ENCODE data around the gene ADAMTSL1.
"Not testable (repeated sequence)": the region's sequence is repeated elsewhere in the genome, so short reads cannot be mapped to it uniquely, and the experiment has no call there.

ADAMTSL1 gene

DNA sequence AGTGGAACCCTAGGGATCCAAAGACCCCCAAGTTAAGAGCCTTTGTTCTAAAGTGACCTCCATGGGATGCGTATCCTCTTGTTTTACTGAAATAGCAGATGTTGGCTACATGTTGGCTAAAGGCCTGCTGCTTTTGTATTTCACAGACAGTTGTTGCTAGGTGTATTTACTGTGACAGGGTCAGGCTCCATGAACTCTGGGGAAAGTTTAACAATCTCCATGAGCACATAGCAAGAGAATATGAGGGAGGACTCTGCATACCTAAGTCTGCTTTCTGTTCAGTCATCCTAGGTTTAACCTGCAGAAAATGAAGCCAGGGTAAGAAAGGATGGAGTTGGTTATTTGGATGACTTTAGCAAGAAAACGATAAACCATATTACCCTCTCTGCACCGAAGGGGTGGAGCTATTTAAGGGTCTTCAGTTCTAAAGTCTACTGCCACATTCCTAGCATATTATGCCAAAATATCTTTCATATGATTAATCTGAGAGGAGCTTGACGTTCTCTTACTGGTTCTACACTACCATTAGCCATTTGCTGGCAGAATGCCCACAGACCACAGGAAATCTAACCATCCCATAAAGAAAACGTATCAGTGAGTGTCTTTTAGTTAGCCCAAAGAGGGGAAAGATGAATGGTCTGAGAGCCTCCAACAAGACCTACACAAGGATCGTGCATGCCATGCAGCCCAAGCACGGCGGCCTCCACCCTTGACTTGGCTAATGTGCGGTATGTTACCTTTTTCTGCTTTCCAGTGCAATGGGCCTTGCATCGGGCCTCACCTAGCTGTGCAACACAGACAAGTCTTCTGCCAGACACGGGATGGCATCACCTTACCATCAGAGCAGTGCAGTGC, 431.3 kb downstream of the ADAMTSL1 start:
- no peak for DNase-seq (ENCODE audit: low spot score)

DNA sequence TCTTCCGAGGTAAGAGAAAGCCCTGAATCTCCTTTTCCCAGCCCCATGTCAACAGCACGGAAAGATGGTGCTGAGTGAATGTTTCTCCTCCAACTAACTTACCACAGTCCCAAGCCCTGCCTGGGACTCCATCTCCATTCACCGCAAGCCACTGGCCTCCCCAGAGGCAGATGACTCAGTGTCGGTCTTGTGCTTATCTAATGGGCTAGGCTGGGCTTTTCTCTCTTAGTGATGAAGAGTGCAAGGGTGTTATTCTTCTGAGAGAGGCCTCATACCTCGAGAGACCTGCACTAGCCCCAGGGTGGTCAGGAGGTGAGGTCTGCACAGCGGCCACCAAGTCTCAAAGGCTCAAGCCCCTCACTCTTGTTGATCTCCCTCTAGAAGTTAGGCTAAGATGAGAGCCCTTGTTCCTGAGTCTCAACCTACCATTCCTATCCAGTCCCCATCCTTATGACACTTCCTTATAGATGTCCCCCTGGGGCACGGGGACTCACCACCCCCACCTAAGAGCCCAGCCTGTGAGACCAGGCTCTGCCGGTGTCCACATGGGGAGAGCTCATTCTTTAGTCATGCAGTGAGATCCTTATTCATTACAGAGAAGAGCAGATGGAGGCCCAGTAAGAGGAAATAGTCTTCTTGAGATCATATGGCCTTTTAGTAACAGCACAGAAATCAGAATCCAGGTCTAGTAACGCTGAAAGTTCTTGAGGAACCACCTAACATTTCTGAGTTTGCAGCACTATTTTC, 432.1 kb downstream of the ADAMTSL1 start:
- DNase-seq (ENCODE audit: low spot score): no peak

- no peak for DNase-seq (ENCODE audit: low spot score)
These were observed 432.9 kb downstream of the ADAMTSL1 start for GRCh38 chr9:18906656-18907395.

GRCh38 chr9:18907927-18908625, 434.1 kb downstream of the ADAMTSL1 start:
- no peak for DNase-seq (ENCODE audit: low spot score)

DNA sequence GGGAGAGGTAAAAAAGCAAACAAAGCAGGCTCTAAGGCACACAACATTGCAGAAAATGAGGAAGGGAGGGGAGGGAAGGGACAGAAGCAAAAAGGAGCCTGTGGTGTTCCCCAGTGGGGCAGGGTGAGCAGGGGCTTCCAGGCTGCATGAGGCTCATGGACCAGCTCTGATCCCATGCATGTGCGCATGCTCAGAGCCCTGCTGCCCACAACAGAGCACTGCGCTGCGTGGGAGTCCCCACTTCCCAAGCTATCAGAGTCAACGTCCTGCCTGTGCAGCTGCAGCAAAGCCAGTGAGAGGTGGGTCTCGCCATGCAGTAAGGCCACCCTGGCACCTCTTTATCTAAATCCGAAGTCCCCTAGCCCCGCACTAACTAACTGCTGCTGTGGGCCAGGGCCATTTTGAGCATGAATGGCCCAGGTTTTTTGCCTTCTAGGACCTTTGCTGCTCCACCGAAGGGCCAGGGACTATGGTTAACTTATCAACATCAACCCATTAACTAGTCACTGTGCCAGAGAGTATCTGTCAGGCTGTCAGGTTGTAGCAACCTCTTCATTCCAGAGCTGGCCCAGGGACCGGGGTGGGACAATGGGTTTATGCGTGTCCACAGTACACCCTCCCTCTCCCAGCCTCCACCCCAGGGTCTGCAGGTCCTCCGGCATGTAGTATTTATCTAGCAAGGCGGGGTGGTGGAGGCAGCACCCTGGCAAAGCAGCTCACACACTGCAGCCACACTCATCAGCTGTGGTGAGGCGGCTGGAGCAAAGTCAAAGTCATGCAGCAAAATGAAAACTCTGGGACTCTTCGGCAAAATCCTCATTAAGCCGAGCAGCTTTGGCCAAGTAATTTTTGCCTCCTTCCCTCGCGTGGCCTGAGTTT, 435.4 kb downstream of the ADAMTSL1 start:
- DNase-seq (ENCODE audit: low spot score): no peak

GRCh38 chr9:18910435-18910834, 436.5 kb downstream of the ADAMTSL1 start:
- DNase-seq (ENCODE audit: low spot score): no peak

GRCh38 chr9:18910916-18911315, 437.0 kb downstream of the ADAMTSL1 start:
- DNase-seq (ENCODE audit: low spot score): no peak

- no peak for DNase-seq (ENCODE audit: low spot score)
These were observed 437.9 kb downstream of the ADAMTSL1 start for GRCh38 chr9:18911714-18912342.

DNA sequence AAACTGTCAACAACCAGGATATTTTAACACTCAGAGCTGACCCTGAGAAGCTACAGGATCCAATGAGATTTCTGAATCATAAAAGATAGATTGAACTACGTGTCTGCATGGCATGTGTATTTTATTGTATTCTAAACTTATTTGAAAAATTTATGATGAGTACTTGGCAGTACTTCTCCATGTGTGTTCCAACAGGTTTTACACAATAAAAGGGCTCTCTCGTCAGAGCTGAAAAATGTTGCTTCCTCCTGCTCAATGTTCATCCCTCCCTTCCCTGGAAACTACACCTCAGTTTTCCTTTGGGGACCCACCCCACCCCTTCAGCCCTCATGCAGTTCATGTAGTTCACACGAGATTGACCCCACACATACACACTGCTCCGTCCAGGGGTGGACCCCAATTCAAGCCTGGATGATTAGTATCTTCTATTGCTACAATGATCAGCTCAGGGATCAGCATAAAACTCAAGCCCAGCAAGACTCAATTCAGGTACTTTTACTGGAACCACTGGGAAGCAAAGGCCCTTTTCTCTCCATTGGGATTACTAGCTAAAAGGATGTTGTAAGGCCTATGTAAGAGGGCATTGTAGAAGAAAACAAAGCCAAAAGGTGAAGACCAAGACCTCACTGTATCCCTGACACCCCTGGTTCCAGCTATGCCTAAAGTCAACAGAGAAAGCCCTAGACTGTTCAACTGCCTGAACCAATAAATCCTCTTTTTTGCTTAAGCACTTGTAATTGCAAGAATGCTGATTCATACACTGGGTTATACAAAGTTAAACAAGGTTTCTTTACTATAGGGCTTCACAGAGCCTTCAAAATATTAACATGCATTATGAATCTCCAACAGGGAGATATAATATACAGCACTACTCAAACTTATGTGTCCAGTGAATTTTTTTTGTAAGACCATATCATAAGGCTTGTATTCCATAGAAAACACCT, 446.5 kb downstream of the ADAMTSL1 start:
- DNase-seq (ENCODE audit: low spot score): no peak

- DNase-seq (ENCODE audit: low spot score): no peak
These were observed 447.6 kb downstream of the ADAMTSL1 start for GRCh38 chr9:18921366-18922075.

DNA sequence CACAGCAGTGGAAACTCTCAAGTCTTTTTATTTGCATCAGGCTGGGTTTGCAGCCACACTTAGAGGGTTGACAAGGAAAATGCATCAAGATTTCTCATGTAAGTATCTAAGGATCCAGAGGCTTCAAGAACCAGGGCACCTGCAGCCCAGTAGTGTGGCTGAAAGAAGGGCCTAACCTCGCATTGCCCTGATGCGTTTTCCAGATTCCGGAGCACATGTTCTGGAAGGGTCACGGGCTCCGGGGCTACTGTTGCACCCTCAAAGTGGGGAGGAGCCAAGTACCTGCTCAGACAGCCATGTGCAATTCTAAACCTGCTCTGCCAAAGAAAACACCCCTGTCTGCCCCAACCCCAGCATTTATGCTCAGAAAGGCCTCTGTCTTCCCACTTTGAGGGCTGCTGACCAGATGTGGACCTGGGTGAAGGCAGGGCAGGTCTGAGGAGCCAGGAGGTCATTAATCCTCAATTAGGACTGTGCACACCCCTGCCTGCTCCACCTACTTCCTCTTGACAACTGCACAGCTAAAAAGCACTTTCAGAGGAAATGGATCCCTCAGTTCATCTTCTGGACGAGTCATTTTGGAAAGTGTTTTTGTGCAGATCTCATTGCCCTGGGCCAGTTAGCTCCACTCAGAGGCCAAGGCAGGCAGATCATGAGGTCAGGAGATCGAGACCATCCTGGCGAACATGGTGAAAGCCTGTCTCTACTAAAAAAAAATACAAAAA, 448.4 kb downstream of the ADAMTSL1 start:
- no peak for DNase-seq (ENCODE audit: low spot score)

- no peak for DNase-seq (ENCODE audit: low spot score)
These were observed 449.2 kb downstream of the ADAMTSL1 start for GRCh38 chr9:18923167-18923566.

GRCh38 chr9:18923671-18924430, 449.9 kb downstream of the ADAMTSL1 start:
- DNase-seq (ENCODE audit: low spot score): no peak

GRCh38 chr9:18925880-18926279, 451.9 kb downstream of the ADAMTSL1 start:
- no peak for DNase-seq (ENCODE audit: low spot score)

DNA sequence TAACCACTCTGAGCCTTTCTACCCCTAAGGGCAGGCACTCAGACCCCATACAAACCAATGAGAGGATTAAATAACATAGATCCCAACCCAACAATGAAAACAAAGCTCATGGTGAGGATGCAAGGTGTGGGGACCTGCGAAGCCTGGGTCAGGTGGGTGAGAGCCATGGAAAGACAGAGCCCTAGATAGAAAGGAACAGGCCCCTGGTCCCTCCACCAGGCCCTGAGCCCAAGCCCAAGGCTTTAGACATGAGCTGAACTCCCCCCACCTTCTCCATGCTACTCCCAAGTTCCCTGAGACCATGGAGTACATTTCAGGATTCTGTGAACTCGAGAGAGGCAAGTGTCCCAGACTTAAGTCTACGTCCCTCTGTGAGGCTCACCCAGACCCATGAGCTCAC, 452.6 kb downstream of the ADAMTSL1 start:
- no peak for DNase-seq (ENCODE audit: low spot score)

- DNase-seq (ENCODE audit: low spot score): no peak
These were observed 454.8 kb downstream of the ADAMTSL1 start for GRCh38 chr9:18928711-18929110.

- not testable (repeated sequence) for DNase-seq (ENCODE audit: low spot score)
These were observed 456.7 kb downstream of the ADAMTSL1 start for GRCh38 chr9:18930611-18931010.
